KMS-11 (cell line): Measurements from ENCODE around the gene RAD51B.

Experiments
- H2AFZ ChIP-seq: fragments of 200-600 bp; sonication (generic); 2 replicates; pipeline ENCODE4 v1.6.1; 2016; ENCODE audit warnings: antibody characterized with exemption, mixed run types, low read depth
- H3K27ac ChIP-seq: fragments of 200-600 bp; sonication (generic); 2 replicates; pipeline ENCODE4 v1.6.1; 2016; ENCODE audit warnings: mild to moderate bottlenecking, mixed run types
- H3K27me3 ChIP-seq: fragments of 200-600 bp; sonication (generic); 2 replicates; pipeline ENCODE4 v1.6.1; 2017; ENCODE audit warnings: mild to moderate bottlenecking, low read depth, mixed run types, moderate library complexity; ENCODE audit not compliant: insufficient read depth
- H3K36me3 ChIP-seq: fragments of 200-600 bp; sonication (generic); 2 replicates; pipeline ENCODE4 v1.6.1; 2017; ENCODE audit warnings: mild to moderate bottlenecking, mixed run types; ENCODE audit not compliant: insufficient read depth
- H3K4me1 ChIP-seq: fragments of 200-600 bp; sonication (generic); 2 replicates; pipeline ENCODE4 v1.6.1; 2016; ENCODE audit warnings: mild to moderate bottlenecking, low read depth, mixed run types; ENCODE audit not compliant: poor library complexity, severe bottlenecking
- H3K4me2 ChIP-seq: fragments of 200-600 bp; sonication (generic); 2 replicates; pipeline ENCODE4 v1.7.0; 2016; ENCODE audit warnings: mild to moderate bottlenecking, mixed run types
- H3K4me3 ChIP-seq: fragments of 200-600 bp; sonication (generic); IDR thresholded peaks from 2 replicates; pipeline ENCODE4 v1.6.1; 2017; ENCODE audit warnings: low read depth, low read length, mixed read lengths; ENCODE audit not compliant: insufficient read depth
- H3K79me2 ChIP-seq: fragments of 200-600 bp; sonication (generic); 2 replicates; pipeline ENCODE4 v1.6.1; 2016; ENCODE audit warnings: low read depth, mixed run types; ENCODE audit not compliant: insufficient read depth
- H3K9ac ChIP-seq: fragments of 200-600 bp; sonication (generic); 2 replicates; pipeline ENCODE4 v1.6.1; 2016; ENCODE audit warnings: mild to moderate bottlenecking, mixed run types
- H4K20me1 ChIP-seq: fragments of 200-600 bp; sonication (generic); 2 replicates; pipeline ENCODE4 v1.6.1; 2016; ENCODE audit warnings: mild to moderate bottlenecking, mixed run types; ENCODE audit not compliant: insufficient read depth
- CTCF ChIP-seq: fragments of 200-600 bp; sonication (generic); conservative IDR thresholded peaks from 2 replicates; pipeline ENCODE4 v1.6.1; 2017; ENCODE audit warnings: low read depth, mild to moderate bottlenecking, antibody characterized with exemption, low read length, moderate library complexity, mixed read lengths

The RAD51B gene

GRCh38 chr14:68396461-68396860, 576.9 kb downstream of the RAD51B start:
- Histone ChIP-seq H3K4me3 (no peak overlapping the region), H3K79me2 (no peaks in the 10 kb centered on the region), H3K27ac (no peak overlapping the region), H3K27me3 (no peaks in the 10 kb centered on the region), H3K9ac (no peak overlapping the region), H3K4me1 (peaks cover 69% of the 10 kb centered on the region), H3K4me2 (no peak overlapping the region), H2AFZ (no peak overlapping the region), H4K20me1 (no peaks in the 10 kb centered on the region), H3K36me3 (no peaks in the 10 kb centered on the region)
- TF ChIP-seq CTCF, result no peak

GRCh38 chr14:68397371-68397811, 577.8 kb downstream of the RAD51B start:
- TF ChIP-seq CTCF, result no peak
- Histone ChIP-seq H3K36me3 (no peaks in the 10 kb centered on the region), H3K4me3 (no peak overlapping the region), H3K79me2 (no peaks in the 10 kb centered on the region), H3K4me2 (no peak overlapping the region), H4K20me1 (no peaks in the 10 kb centered on the region), H2AFZ (no peak overlapping the region), H3K27ac (no peak overlapping the region), H3K27me3 (no peaks in the 10 kb centered on the region), H3K4me1 (peaks cover 71% of the 10 kb centered on the region), H3K9ac (no peak overlapping the region)

GRCh38 chr14:68397822-68398221, 578.2 kb downstream of the RAD51B start:
- no peak overlapping the region for H3K9ac ChIP-seq
- H3K4me1 ChIP-seq, result peaks cover 71% of the 10 kb centered on the region

GRCh38 chr14:68398370-68398769, 578.8 kb downstream of the RAD51B start:
- no peak overlapping the region for H2AFZ ChIP-seq
- no peaks in the 10 kb centered on the region for H3K27me3 ChIP-seq
- TF ChIP-seq CTCF, result no peak
- H3K4me2 ChIP-seq, result no peak overlapping the region
- H3K4me1 ChIP-seq, result peaks cover 71% of the 10 kb centered on the region
- no peaks in the 10 kb centered on the region for H3K79me2 ChIP-seq
- H3K9ac ChIP-seq, result no peak overlapping the region
- no peak overlapping the region for H3K4me3 ChIP-seq
- no peaks in the 10 kb centered on the region for H3K36me3 ChIP-seq
- H3K27ac ChIP-seq, result no peak overlapping the region
- no peaks in the 10 kb centered on the region for H4K20me1 ChIP-seq

More at GRCh38 chr14:68397822-68398221, 578.2 kb downstream of the RAD51B start:
- no peaks in the 10 kb centered on the region for H3K79me2 ChIP-seq
- no peak for TF ChIP-seq CTCF
- H3K4me3 ChIP-seq, result no peak overlapping the region
- H3K36me3 ChIP-seq, result no peaks in the 10 kb centered on the region
- H4K20me1 ChIP-seq, result no peaks in the 10 kb centered on the region
- H3K27ac ChIP-seq, result no peak overlapping the region
- H3K4me2 ChIP-seq, result no peak overlapping the region
- no peaks in the 10 kb centered on the region for H3K27me3 ChIP-seq
- H2AFZ ChIP-seq, result no peak overlapping the region
